Karpas-422 (cell line): Measurements from ENCODE around the gene GREB1L. TPM values are rescaled to one million over a fixed set of nuclear protein-coding genes. Genes with fewer than 3 reads are reported as not detected.

Experiments
- DNase-seq: peaks from one replicate; pipeline ENCODE4 v3.0.0-alpha.2; 2015
- H2AFZ ChIP-seq: fragments of 200-600 bp; sonication (generic); 2 replicates; pipeline ENCODE4 v1.6.1; 2014; ENCODE audit warnings: antibody characterized with exemption, low read length, mixed read lengths
- H3K27ac ChIP-seq: fragments of 200-600 bp; sonication (generic); 2 replicates; pipeline ENCODE4 v1.5.1; 2014; ENCODE audit warnings: mild to moderate bottlenecking, low read length, moderate library complexity
- H3K27me3 ChIP-seq: fragments of 200-600 bp; sonication (generic); 2 replicates; pipeline ENCODE4 v1.6.1; 2014; ENCODE audit warnings: low read length, mixed read lengths
- H3K36me3 ChIP-seq: fragments of 200-600 bp; sonication (generic); 2 replicates; pipeline ENCODE4 v1.6.1; 2014; ENCODE audit warnings: low read length, mixed read lengths; ENCODE audit not compliant: insufficient read depth
- H3K4me1 ChIP-seq: fragments of 200-600 bp; sonication (generic); 2 replicates; pipeline ENCODE4 v1.6.1; 2014; ENCODE audit warnings: mild to moderate bottlenecking, low read length, mixed read lengths
- H3K4me2 ChIP-seq: fragments of 200-600 bp; sonication (generic); 2 replicates; pipeline ENCODE4 v1.6.1; 2014; ENCODE audit warnings: low read length, low read depth, mild to moderate bottlenecking; ENCODE audit not compliant: poor library complexity, severe bottlenecking
- H3K4me3 ChIP-seq: fragments of 200-600 bp; sonication (generic); 2 replicates; pipeline ENCODE4 v1.5.1; 2014; ENCODE audit warnings: mild to moderate bottlenecking, antibody characterized with exemption, low read length, mixed read lengths
- H3K79me2 ChIP-seq: fragments of 200-600 bp; sonication (generic); 2 replicates; pipeline ENCODE4 v1.6.1; 2014; ENCODE audit warnings: mild to moderate bottlenecking, low read length, mixed read lengths
- H3K9ac ChIP-seq: fragments of 200-600 bp; sonication (generic); 2 replicates; pipeline ENCODE4 v1.6.0; 2014; ENCODE audit warnings: low read length
- H3K9me2 ChIP-seq: fragments of 200-600 bp; sonication (generic), shearing (Covaris generic); replicated peaks from 2 replicates; pipeline ENCODE4 v1.6.0; 2014; ENCODE audit warnings: mild to moderate bottlenecking, low read length, moderate library complexity; ENCODE audit not compliant: insufficient read depth
- H3K9me3 ChIP-seq: fragments of 300-700, 200-600 bp; sonication (generic); 2 replicates; pipeline ENCODE4 v1.6.1; 2014; ENCODE audit warnings: low read length, mixed read lengths
- H4K20me1 ChIP-seq: fragments of 200-600 bp; sonication (generic); 2 replicates; pipeline ENCODE4 v1.6.1; 2014; ENCODE audit warnings: mild to moderate bottlenecking, antibody characterized with exemption, low read length, low read depth; ENCODE audit not compliant: insufficient read depth
- total RNA-seq: library from RNA; depleted of rRNA; stranded (reverse); fragments of >200 nt; shearing (Covaris generic); gene quantifications from 2 replicates; pipeline ENCODE4 v1.2.3, GENCODE V29; 2014; ENCODE audit warnings: low replicate concordance; rRNA removed

The GREB1L gene
- not detected in 2 replicates for total RNA-seq

- Histone ChIP-seq H3K9me3 (no peaks in the 10 kb centered on the region), H3K4me2 (no peak within 1 kb of the TSS), H3K9me2 (no peaks in the 10 kb centered on the region), H3K9ac (no peak within 1 kb of the TSS), H3K4me1 (no peaks in the 10 kb centered on the region), H3K4me3 (no peak within 1 kb of the TSS), H3K27ac (no peak within 1 kb of the TSS), H3K36me3 (no peaks in the 10 kb centered on the region), H4K20me1 (no peaks in the 10 kb centered on the region), H3K27me3 (no peaks in the 10 kb centered on the region), H2AFZ (no peak within 1 kb of the TSS), H3K79me2 (no peaks in the 10 kb centered on the region)
- no peak for DNase-seq
Observed at GRCh38 chr18:21242141-21242779, at the start of gene GREB1L. Gene GREB1L (plus strand): TSS chr18:21242232. CDS start chr18:21383519, 141,287 bp downstream.

GRCh38 chr18:21192308-21192624 is 49.8 kb upstream of the GREB1L start:
- no peak for DNase-seq
- H3K27me3 ChIP-seq = no peaks in the 10 kb centered on the region
- no peak overlapping the region for H2AFZ ChIP-seq
- no peak overlapping the region for H3K4me2 ChIP-seq
- H3K4me1 ChIP-seq = no peaks in the 10 kb centered on the region
- no peaks in the 10 kb centered on the region for H3K9me3 ChIP-seq
- H3K4me3 ChIP-seq = no peak overlapping the region
- H3K9ac ChIP-seq = no peak overlapping the region
- no peaks in the 10 kb centered on the region for H3K36me3 ChIP-seq
- H3K9me2 ChIP-seq = no peaks in the 10 kb centered on the region
- no peaks in the 10 kb centered on the region for H3K79me2 ChIP-seq
- no peak overlapping the region for H3K27ac ChIP-seq
- no peaks in the 10 kb centered on the region for H4K20me1 ChIP-seq

GRCh38 chr18:21194871-21195771 is 46.9 kb upstream of the GREB1L start:
- no peaks in the 10 kb centered on the region for H3K36me3 ChIP-seq
- no peaks in the 10 kb centered on the region for H3K27me3 ChIP-seq
- peak; percentile 78 for DNase-seq
- no peaks in the 10 kb centered on the region for H3K9me2 ChIP-seq
- no peak overlapping the region for H3K27ac ChIP-seq
- H2AFZ ChIP-seq = no peak overlapping the region
- H3K4me1 ChIP-seq = no peaks in the 10 kb centered on the region
- H3K9ac ChIP-seq = no peak overlapping the region
- H3K4me3 ChIP-seq = no peak overlapping the region
- H4K20me1 ChIP-seq = no peaks in the 10 kb centered on the region
- H3K4me2 ChIP-seq = no peak overlapping the region
- no peaks in the 10 kb centered on the region for H3K79me2 ChIP-seq
- H3K9me3 ChIP-seq = no peaks in the 10 kb centered on the region

- Histone ChIP-seq H4K20me1 (no peaks in the 10 kb centered on the region), H3K79me2 (no peaks in the 10 kb centered on the region), H3K27ac (no peak overlapping the region), H3K27me3 (no peaks in the 10 kb centered on the region), H3K9me3 (no peaks in the 10 kb centered on the region), H3K4me1 (no peaks in the 10 kb centered on the region), H3K4me2 (no peak overlapping the region), H3K36me3 (no peaks in the 10 kb centered on the region), H3K9me2 (no peaks in the 10 kb centered on the region), H3K9ac (no peak overlapping the region), H3K4me3 (no peak overlapping the region), H2AFZ (no peak overlapping the region)
- DNase-seq = no peak
Observed at GRCh38 chr18:21196426-21196825, 45.6 kb upstream of the GREB1L start.

- Histone ChIP-seq H3K36me3 (no peaks in the 10 kb centered on the region), H3K27ac (no peak overlapping the region), H3K9me3 (no peaks in the 10 kb centered on the region), H4K20me1 (no peaks in the 10 kb centered on the region), H3K4me2 (no peak overlapping the region), H3K27me3 (no peaks in the 10 kb centered on the region), H3K9me2 (no peaks in the 10 kb centered on the region), H2AFZ (no peak overlapping the region), H3K4me3 (no peak overlapping the region), H3K79me2 (no peaks in the 10 kb centered on the region), H3K4me1 (no peaks in the 10 kb centered on the region), H3K9ac (no peak overlapping the region)
- no peak for DNase-seq
Observed at GRCh38 chr18:21203126-21203525, 38.9 kb upstream of the GREB1L start.

- Histone ChIP-seq H4K20me1 (no peaks in the 10 kb centered on the region), H2AFZ (no peak overlapping the region), H3K27me3 (no peaks in the 10 kb centered on the region), H3K9ac (no peak overlapping the region), H3K9me3 (no peaks in the 10 kb centered on the region), H3K4me2 (no peak overlapping the region), H3K4me3 (no peak overlapping the region), H3K79me2 (no peaks in the 10 kb centered on the region), H3K36me3 (no peaks in the 10 kb centered on the region), H3K4me1 (no peaks in the 10 kb centered on the region), H3K27ac (no peak overlapping the region), H3K9me2 (no peaks in the 10 kb centered on the region)
- no peak for DNase-seq
Observed at GRCh38 chr18:21203542-21204241, 38.3 kb upstream of the GREB1L start.

- no peaks in the 10 kb centered on the region for H3K36me3 ChIP-seq
- H4K20me1 ChIP-seq = no peaks in the 10 kb centered on the region
- H3K4me2 ChIP-seq = no peak overlapping the region
- H3K4me1 ChIP-seq = no peaks in the 10 kb centered on the region
- H3K9me3 ChIP-seq = no peaks in the 10 kb centered on the region
- no peaks in the 10 kb centered on the region for H3K79me2 ChIP-seq
- no peak overlapping the region for H3K27ac ChIP-seq
- H3K9ac ChIP-seq = no peak overlapping the region
- H2AFZ ChIP-seq = no peak overlapping the region
- no peak overlapping the region for H3K4me3 ChIP-seq
- no peaks in the 10 kb centered on the region for H3K27me3 ChIP-seq
- DNase-seq = no peak
- no peaks in the 10 kb centered on the region for H3K9me2 ChIP-seq
Observed at GRCh38 chr18:21205695-21206094, 36.3 kb upstream of the GREB1L start.

GRCh38 chr18:21210278-21210677 is 31.8 kb upstream of the GREB1L start:
- Histone ChIP-seq H3K9ac (no peak overlapping the region), H3K27ac (no peak overlapping the region), H3K4me2 (no peak overlapping the region), H3K9me3 (no peaks in the 10 kb centered on the region), H3K4me3 (no peak overlapping the region), H3K79me2 (no peaks in the 10 kb centered on the region), H4K20me1 (no peaks in the 10 kb centered on the region), H3K27me3 (no peaks in the 10 kb centered on the region), H3K4me1 (no peaks in the 10 kb centered on the region), H3K36me3 (no peaks in the 10 kb centered on the region), H3K9me2 (no peaks in the 10 kb centered on the region), H2AFZ (no peak overlapping the region)
- DNase-seq = no peak
